ENCODE data around the gene KMT5B. TPM values are rescaled to one million over a fixed set of nuclear protein-coding genes. Genes with fewer than 3 reads are reported as not detected.

Gene KMT5B
- total and polyA plus RNA-seq, 4 donors: 15.1 to 78.2 (median 26.1) TPM

DNA sequence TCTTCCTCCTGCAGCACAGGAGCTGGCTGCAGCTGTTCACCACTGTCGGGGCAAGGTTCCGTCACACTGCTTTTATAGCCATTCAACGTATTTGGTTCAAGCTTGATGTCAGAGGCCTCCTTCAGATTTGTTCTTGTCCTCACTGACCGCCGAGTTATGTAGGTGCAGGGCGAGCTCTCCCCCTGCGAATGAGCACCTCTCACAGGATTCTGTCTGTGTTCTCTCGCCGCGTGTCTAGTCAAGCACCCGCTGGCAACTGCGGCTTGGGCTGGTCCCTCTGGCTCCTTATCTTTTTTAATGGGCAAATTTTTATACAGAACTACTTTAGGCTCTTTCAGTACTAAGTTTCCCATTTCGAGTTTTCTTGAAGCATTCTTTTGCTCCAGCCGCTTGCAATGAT is 54.5 kb downstream of the KMT5B start:
- H3K27me3 ChIP-seq (ENCODE audit: control insufficient read depth in 3 of 3, insufficient read depth in 3 of 3, low read length in 2 of 3): no peaks in the 10 kb centered on the region
- ATAC-seq (ENCODE audit: insufficient read depth, low FRiP score) (no peak), DNase-seq (no peak)
- H3K36me3 ChIP-seq (ENCODE audit: control insufficient read depth in 4 of 4, insufficient read depth in 4 of 4, low read length in 4 of 4): peaks cover 11 to 24% (median 17%) of the 10 kb centered on the region in 4 donors
- H3K9me3 ChIP-seq (ENCODE audit: control insufficient read depth in 4 of 4, insufficient read depth in 3 of 4, low read length in 3 of 4): no peaks in the 10 kb centered on the region
- H3K4me1 ChIP-seq (ENCODE audit: control insufficient read depth in 5 of 5, insufficient read depth in 5 of 5, low read length in 5 of 5): peaks cover 0 to 14% (median 0%) of the 10 kb centered on the region in 5 donors
- TF ChIP-seq, protein P1, sequence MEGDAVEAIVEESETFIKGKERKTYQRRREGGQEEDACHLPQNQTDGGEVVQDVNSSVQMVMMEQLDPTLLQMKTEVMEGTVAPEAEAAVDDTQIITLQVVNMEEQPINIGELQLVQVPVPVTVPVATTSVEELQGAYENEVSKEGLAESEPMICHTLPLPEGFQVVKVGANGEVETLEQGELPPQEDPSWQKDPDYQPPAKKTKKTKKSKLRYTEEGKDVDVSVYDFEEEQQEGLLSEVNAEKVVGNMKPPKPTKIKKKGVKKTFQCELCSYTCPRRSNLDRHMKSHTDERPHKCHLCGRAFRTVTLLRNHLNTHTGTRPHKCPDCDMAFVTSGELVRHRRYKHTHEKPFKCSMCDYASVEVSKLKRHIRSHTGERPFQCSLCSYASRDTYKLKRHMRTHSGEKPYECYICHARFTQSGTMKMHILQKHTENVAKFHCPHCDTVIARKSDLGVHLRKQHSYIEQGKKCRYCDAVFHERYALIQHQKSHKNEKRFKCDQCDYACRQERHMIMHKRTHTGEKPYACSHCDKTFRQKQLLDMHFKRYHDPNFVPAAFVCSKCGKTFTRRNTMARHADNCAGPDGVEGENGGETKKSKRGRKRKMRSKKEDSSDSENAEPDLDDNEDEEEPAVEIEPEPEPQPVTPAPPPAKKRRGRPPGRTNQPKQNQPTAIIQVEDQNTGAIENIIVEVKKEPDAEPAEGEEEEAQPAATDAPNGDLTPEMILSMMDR (IDR thresholded peaks at IDR 0.05; ENCODE audit: control extremely low read depth, extremely low read depth): no peak
- H3K4me3 ChIP-seq: no peak overlapping the region
- WGBS, 2 donors: 73 to 92% methylated on average over 14 of the region's 14 CpGs
- H3K9ac ChIP-seq (ENCODE audit: insufficient read depth in 1 of 2, low read length in 2 of 2): no peak overlapping the region
- H3K27ac ChIP-seq (ENCODE audit: low read depth in 1 of 2, low read length in 1 of 2): no peak overlapping the region

DNA sequence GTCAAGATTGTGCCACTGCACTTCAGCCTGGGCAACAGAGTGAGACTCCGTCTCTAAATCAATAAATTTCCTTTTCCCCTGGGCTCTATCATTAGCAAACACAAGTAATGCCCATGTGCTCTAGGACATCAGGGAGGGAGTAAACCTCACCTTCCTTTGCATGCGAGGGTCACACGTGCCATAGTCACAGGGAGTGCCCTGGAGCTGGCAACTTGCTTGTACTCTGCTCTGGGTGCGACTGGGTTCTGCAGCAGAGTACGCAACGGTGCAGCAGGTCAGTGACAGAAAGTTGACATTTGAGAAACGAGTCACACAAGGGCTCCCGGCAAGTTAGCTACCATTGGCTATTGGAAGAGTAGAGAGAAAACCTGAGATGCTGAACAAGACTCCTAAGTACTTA is 59.4 kb downstream of the KMT5B start:
- TF ChIP-seq, protein P1 (IDR thresholded peaks at IDR 0.05; ENCODE audit: control extremely low read depth, extremely low read depth): no peak
- Histone ChIP-seq H3K9me3 (ENCODE audit: control insufficient read depth in 4 of 4, insufficient read depth in 3 of 4, low read length in 3 of 4) (no peaks in the 10 kb centered on the region), H3K4me1 (ENCODE audit: control insufficient read depth in 5 of 5, insufficient read depth in 5 of 5, low read length in 5 of 5) (peaks cover 0 to 14% (median 0%) of the 10 kb centered on the region in 5 donors), H3K27me3 (ENCODE audit: control insufficient read depth in 3 of 3, insufficient read depth in 3 of 3, low read length in 2 of 3) (no peaks in the 10 kb centered on the region), H3K4me3 (no peak overlapping the region), H3K9ac (ENCODE audit: insufficient read depth in 1 of 2, low read length in 2 of 2) (no peak overlapping the region), H3K36me3 (ENCODE audit: control insufficient read depth in 4 of 4, insufficient read depth in 4 of 4, low read length in 4 of 4) (peaks cover 7 to 15% (median 9%) of the 10 kb centered on the region in 4 donors), H3K27ac (ENCODE audit: low read depth in 1 of 2, low read length in 1 of 2) (no peak overlapping the region)
- ATAC-seq (ENCODE audit: insufficient read depth, low FRiP score) (no peak), DNase-seq (no peak)
- WGBS, 2 donors: 82 to 86% methylated on average over 8 of the region's 8 CpGs

DNA sequence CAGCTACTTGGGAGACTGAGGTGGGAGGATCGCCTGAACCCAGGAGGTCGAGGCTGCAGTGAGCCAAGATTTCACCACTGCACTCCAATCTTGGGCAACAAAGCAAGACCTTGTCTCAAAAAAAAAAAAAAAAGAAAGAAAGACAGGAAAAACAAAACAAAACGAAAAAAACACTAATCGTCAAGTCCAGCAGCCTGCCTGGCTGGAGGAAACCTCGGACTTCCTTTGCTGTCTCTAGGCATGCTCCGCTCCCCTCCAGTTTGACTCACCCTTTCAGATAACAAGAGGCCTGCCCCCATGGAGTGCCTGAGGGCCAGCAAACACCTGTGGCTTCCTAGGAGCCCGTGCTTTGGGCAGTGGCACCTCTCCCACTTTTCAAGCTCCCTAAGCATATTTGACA is 63.1 kb downstream of the KMT5B start:
- TF ChIP-seq, protein P1 (IDR thresholded peaks at IDR 0.05; ENCODE audit: control extremely low read depth, extremely low read depth): no peak
- H3K27ac ChIP-seq (ENCODE audit: low read depth in 1 of 2, low read length in 1 of 2): peak overlapping the region in 1 of 2 donors; percentile 41
- H3K9ac ChIP-seq (ENCODE audit: insufficient read depth in 1 of 2, low read length in 2 of 2): no peak overlapping the region
- 12 to 14% methylated on average over 7 of the region's 7 CpGs for WGBS, 2 donors
- DNase-seq (peak in 1 of 3 donors; percentile 43), ATAC-seq (ENCODE audit: insufficient read depth, low FRiP score) (peak; percentile 58)
- no peaks in the 10 kb centered on the region for H3K36me3 ChIP-seq (ENCODE audit: control insufficient read depth in 4 of 4, insufficient read depth in 4 of 4, low read length in 4 of 4)
- H3K4me3 ChIP-seq: no peak overlapping the region
- no peaks in the 10 kb centered on the region for H3K27me3 ChIP-seq (ENCODE audit: control insufficient read depth in 3 of 3, insufficient read depth in 3 of 3, low read length in 2 of 3)
- no peaks in the 10 kb centered on the region for H3K9me3 ChIP-seq (ENCODE audit: control insufficient read depth in 4 of 4, insufficient read depth in 3 of 4, low read length in 3 of 4)
- H3K4me1 ChIP-seq (ENCODE audit: control insufficient read depth in 5 of 5, insufficient read depth in 5 of 5, low read length in 5 of 5): peaks cover 0 to 26% (median 17%) of the 10 kb centered on the region in 5 donors

DNA sequence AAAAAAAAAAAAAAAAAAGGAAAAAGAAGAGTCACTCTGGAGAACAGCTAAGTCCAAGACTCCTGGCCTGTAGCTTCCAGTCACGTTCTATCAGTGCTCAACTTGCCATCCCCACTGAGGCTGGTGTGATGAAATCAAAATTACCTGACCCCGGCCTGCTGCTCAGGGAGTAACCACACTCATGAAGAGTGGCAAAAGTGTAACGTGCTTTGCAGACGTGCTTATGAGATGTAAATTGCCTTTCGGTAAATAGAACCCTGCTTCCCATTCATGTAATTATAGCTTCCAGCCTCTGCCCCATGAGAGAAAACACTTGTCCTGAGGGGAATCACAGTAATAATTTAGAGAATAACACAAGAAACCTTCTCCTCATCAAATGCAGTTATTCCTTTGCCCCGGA is 63.7 kb downstream of the KMT5B start:
- DNase-seq (no peak), ATAC-seq (ENCODE audit: insufficient read depth, low FRiP score) (no peak)
- H3K27me3 ChIP-seq (ENCODE audit: control insufficient read depth in 3 of 3, insufficient read depth in 3 of 3, low read length in 2 of 3): no peaks in the 10 kb centered on the region
- TF ChIP-seq, protein P1 (IDR thresholded peaks at IDR 0.05; ENCODE audit: control extremely low read depth, extremely low read depth): no peak
- no peak overlapping the region for H3K4me3 ChIP-seq
- no peaks in the 10 kb centered on the region for H3K36me3 ChIP-seq (ENCODE audit: control insufficient read depth in 4 of 4, insufficient read depth in 4 of 4, low read length in 4 of 4)
- peak overlapping the region in 1 of 2 donors; percentile 41 for H3K27ac ChIP-seq (ENCODE audit: low read depth in 1 of 2, low read length in 1 of 2)
- WGBS, 2 donors: 74 to 84% methylated on average over 6 of the region's 6 CpGs
- peaks cover 0 to 26% (median 18%) of the 10 kb centered on the region in 5 donors for H3K4me1 ChIP-seq (ENCODE audit: control insufficient read depth in 5 of 5, insufficient read depth in 5 of 5, low read length in 5 of 5)
- H3K9ac ChIP-seq (ENCODE audit: insufficient read depth in 1 of 2, low read length in 2 of 2): no peak overlapping the region
- H3K9me3 ChIP-seq (ENCODE audit: control insufficient read depth in 4 of 4, insufficient read depth in 3 of 4, low read length in 3 of 4): no peaks in the 10 kb centered on the region
